Colonic mucosa (tissue), 4 donors: ENCODE results near the gene UTS2. TPM values are rescaled to one million over a fixed set of nuclear protein-coding genes. Genes with fewer than 3 reads are reported as not detected.

ENCODE experiments used
- DNase-seq: peaks from one replicate; pipeline ENCODE4 v3.0.0-alpha.2; 2020
- H3K27ac ChIP-seq: fragments of 200-600 bp; one replicate; pipeline ENCODE4 v1.8.0; 2021
- H3K27me3 ChIP-seq: fragments of 200-600 bp; one replicate; pipeline ENCODE4 v1.8.0; 2021
- H3K36me3 ChIP-seq: fragments of 200-600 bp; one replicate; pipeline ENCODE4 v1.8.0; 2021
- H3K4me1 ChIP-seq: fragments of 200-600 bp; one replicate; pipeline ENCODE4 v1.8.0; 2021; ENCODE audit warnings: mild to moderate bottlenecking
- H3K4me3 ChIP-seq: fragments of 200-600 bp; one replicate; pipeline ENCODE4 v1.8.0; 2021
- H3K9ac ChIP-seq, 2 donors: one replicate each; pipeline ENCODE4 v1.7.0; 2013; ENCODE audit warnings: control low read depth in 2 of 2, low read depth in 2 of 2, low read length in 2 of 2
- H3K9me3 ChIP-seq: fragments of 200-600 bp; one replicate; pipeline ENCODE4 v1.8.0; 2021
- CTCF ChIP-seq: fragments of 200-600 bp; IDR thresholded peaks from one replicate; pipeline ENCODE4 v1.8.0; 2022; ENCODE audit warnings: antibody characterized with exemption, mild to moderate bottlenecking
- intact Hi-C: fragments of 100-400 bp; cut with DNase I; formaldehyde crosslinking; loops from one replicate; pipeline ENCODE4 v1.14.1; 2022
- total RNA-seq, 2 donors: library from RNA; stranded (reverse); fragmentation: NEBNext Ultra II Directional in 1 of 2; extraction: Animal tissue kit (Norgen Biotek cat#: 25700) in 1 of 2; gene quantifications; one replicate each; pipeline ENCODE4 v1.2.1, GENCODE V29; 2021
- donor health status: healthy.
- donor health status: DM: no; HTN: no; CAD: no.
- donor health status: DM: no; HTN: no; CAD: no.

Gene UTS2
- total RNA-seq, 2 donors from 2014 or later, result 0.20 TPM; not detected in 1

GRCh38 chr1:7891804-7892203 is 38.9 kb upstream of the UTS2 start:
- H3K4me3 ChIP-seq, result no peak overlapping the region
- intact Hi-C loops, result no loop called here
- no peak for DNase-seq
- no peaks in the 10 kb centered on the region for H3K36me3 ChIP-seq
- H3K9ac ChIP-seq, result no peak overlapping the region
- H3K27ac ChIP-seq, result no peak overlapping the region
- no peak for TF ChIP-seq CTCF
- no peaks in the 10 kb centered on the region for H3K9me3 ChIP-seq
- H3K4me1 ChIP-seq, result no peaks in the 10 kb centered on the region
- no peaks in the 10 kb centered on the region for H3K27me3 ChIP-seq

- Histone ChIP-seq H3K9me3 (no peaks in the 10 kb centered on the region), H3K4me1 (no peaks in the 10 kb centered on the region), H3K27me3 (no peaks in the 10 kb centered on the region), H3K4me3 (no peak overlapping the region), H3K36me3 (no peaks in the 10 kb centered on the region), H3K9ac (no peak overlapping the region), H3K27ac (no peak overlapping the region)
- no peak for DNase-seq
- intact Hi-C loops, result no loop called here
- no peak for TF ChIP-seq CTCF
Observed at GRCh38 chr1:7890853-7891252, 38.0 kb upstream of the UTS2 start.

GRCh38 chr1:7888248-7889081 is 35.6 kb upstream of the UTS2 start:
- TF ChIP-seq CTCF, result no peak
- Histone ChIP-seq H3K36me3 (no peaks in the 10 kb centered on the region), H3K9me3 (no peaks in the 10 kb centered on the region), H3K4me3 (no peak overlapping the region), H3K9ac (no peak overlapping the region), H3K4me1 (no peaks in the 10 kb centered on the region), H3K27me3 (no peaks in the 10 kb centered on the region), H3K27ac (no peak overlapping the region)
- intact Hi-C loops, result no loop called here
- no peak for DNase-seq

GRCh38 chr1:7886405-7886745 is 33.5 kb upstream of the UTS2 start:
- H3K27me3 ChIP-seq, result no peaks in the 10 kb centered on the region
- no peaks in the 10 kb centered on the region for H3K9me3 ChIP-seq
- intact Hi-C loops, result no loop called here
- H3K36me3 ChIP-seq, result no peaks in the 10 kb centered on the region
- no peak for TF ChIP-seq CTCF
- H3K4me1 ChIP-seq, result no peaks in the 10 kb centered on the region
- DNase-seq, result no peak
- peak overlapping the region; percentile 15 for H3K4me3 ChIP-seq
- no peak overlapping the region for H3K27ac ChIP-seq
- no peak overlapping the region for H3K9ac ChIP-seq

GRCh38 chr1:7885513-7886404 is 32.9 kb upstream of the UTS2 start:
- intact Hi-C loops, result no loop called here
- Histone ChIP-seq H3K4me3 (peak overlapping the region; percentile 15), H3K9ac (no peak overlapping the region), H3K4me1 (no peaks in the 10 kb centered on the region), H3K9me3 (no peaks in the 10 kb centered on the region), H3K27me3 (no peaks in the 10 kb centered on the region), H3K27ac (no peak overlapping the region), H3K36me3 (no peaks in the 10 kb centered on the region)
- TF ChIP-seq CTCF, result no peak
- peak; percentile 98 for DNase-seq
